Liver (tissue), 3 donors: Measurements from ENCODE around the gene ADGRL2.

Experiments
- ATF3 ChIP-seq: IDR thresholded peaks from 2 replicates; pipeline ENCODE4 v1.6.1; 2016; ENCODE audit warnings: antibody characterized with exemption
- CTCF ChIP-seq: fragments of 150-350 bp; IDR thresholded peaks from 2 replicates; pipeline ENCODE4 v1.5.1; 2017; ENCODE audit warnings: improper control_type of control experiment, low read depth, low read length; ENCODE audit not compliant: missing input control
- EGR1 ChIP-seq, 2 donors: IDR thresholded peaks; 2 replicates each; pipeline ENCODE4 v1.6.1; 2016 to 2018; ENCODE audit warnings: antibody characterized with exemption in 2 of 2, low read depth in 2 of 2
- FOXA1 ChIP-seq: IDR thresholded peaks from 2 replicates; pipeline ENCODE4 v1.6.1; 2016; ENCODE audit warnings: antibody characterized with exemption
- FOXA2 ChIP-seq: IDR thresholded peaks from 2 replicates; pipeline ENCODE4 v1.6.1; 2016; ENCODE audit warnings: antibody characterized with exemption
- JUND ChIP-seq, 2 donors: IDR thresholded peaks; 2 replicates each; pipeline ENCODE4 v1.6.1; 2016; ENCODE audit warnings: antibody characterized with exemption in 2 of 2
- MAX ChIP-seq: IDR thresholded peaks from 2 replicates; pipeline ENCODE4 v1.6.1; 2016; ENCODE audit warnings: antibody characterized with exemption
- RAD21 ChIP-seq, 2 donors: IDR thresholded peaks; 2 replicates each; pipeline ENCODE4 v1.6.1; 2016; ENCODE audit warnings: antibody characterized with exemption in 2 of 2, mild to moderate bottlenecking in 2 of 2
- REST ChIP-seq: IDR thresholded peaks from 2 replicates; pipeline ENCODE4 v1.6.1; 2016; ENCODE audit warnings: antibody characterized with exemption, mild to moderate bottlenecking
- SP1 ChIP-seq: IDR thresholded peaks from 2 replicates; pipeline ENCODE4 v1.6.1; 2018; ENCODE audit warnings: antibody characterized with exemption, mild to moderate bottlenecking
- TAF1 ChIP-seq: conservative IDR thresholded peaks from 2 replicates; pipeline ENCODE4 v1.6.1; 2016; ENCODE audit warnings: antibody characterized with exemption, mild to moderate bottlenecking
- ZBTB33 ChIP-seq: IDR thresholded peaks from 2 replicates; pipeline ENCODE4 v1.6.1; 2016; ENCODE audit warnings: antibody characterized with exemption
- donor health status: healthy.
- donor health status: healthy.

GRCh38 chr1:81874940-81875339 is 74.2 kb downstream of the ADGRL2 start:
- no peak for TF ChIP-seq ZBTB33
- TF ChIP-seq REST: no peak
- no peak for TF ChIP-seq CTCF
- no peak for TF ChIP-seq TAF1
- no peak for TF ChIP-seq FOXA1
- TF ChIP-seq ATF3: no peak
- no peak for TF ChIP-seq EGR1 (IDR thresholded peaks at IDR 0.05; ENCODE audit: low read depth in 2 of 2)
- no peak for TF ChIP-seq SP1
- TF ChIP-seq MAX: no peak
- TF ChIP-seq RAD21 (IDR thresholded peaks at IDR 0.05): no peak
- no peak for TF ChIP-seq FOXA2
- TF ChIP-seq JUND (IDR thresholded peaks at IDR 0.05): no peak
